ENCODE data around the gene IFT80.

GRCh38 chr3:160393346-160394008 lies 5.5 kb downstream of the IFT80 start:
- TF ChIP-seq, protein P1, sequence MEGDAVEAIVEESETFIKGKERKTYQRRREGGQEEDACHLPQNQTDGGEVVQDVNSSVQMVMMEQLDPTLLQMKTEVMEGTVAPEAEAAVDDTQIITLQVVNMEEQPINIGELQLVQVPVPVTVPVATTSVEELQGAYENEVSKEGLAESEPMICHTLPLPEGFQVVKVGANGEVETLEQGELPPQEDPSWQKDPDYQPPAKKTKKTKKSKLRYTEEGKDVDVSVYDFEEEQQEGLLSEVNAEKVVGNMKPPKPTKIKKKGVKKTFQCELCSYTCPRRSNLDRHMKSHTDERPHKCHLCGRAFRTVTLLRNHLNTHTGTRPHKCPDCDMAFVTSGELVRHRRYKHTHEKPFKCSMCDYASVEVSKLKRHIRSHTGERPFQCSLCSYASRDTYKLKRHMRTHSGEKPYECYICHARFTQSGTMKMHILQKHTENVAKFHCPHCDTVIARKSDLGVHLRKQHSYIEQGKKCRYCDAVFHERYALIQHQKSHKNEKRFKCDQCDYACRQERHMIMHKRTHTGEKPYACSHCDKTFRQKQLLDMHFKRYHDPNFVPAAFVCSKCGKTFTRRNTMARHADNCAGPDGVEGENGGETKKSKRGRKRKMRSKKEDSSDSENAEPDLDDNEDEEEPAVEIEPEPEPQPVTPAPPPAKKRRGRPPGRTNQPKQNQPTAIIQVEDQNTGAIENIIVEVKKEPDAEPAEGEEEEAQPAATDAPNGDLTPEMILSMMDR (IDR thresholded peaks at IDR 0.05) = no peak
- no peak for TF ChIP-seq POLR2A (IDR thresholded peaks at IDR 0.05)
